IMR-90 (cell line): ENCODE data around the gene PRR29. TPM values are rescaled to one million over a fixed set of nuclear protein-coding genes. Genes with fewer than 3 reads are reported as not detected.
A peak's percentile ranks its signal among the peaks of the same experiment; 100 is the strongest.

Experiments
- ATAC-seq: fragments of 200-7000 bp; cut with Tn5 transposase; 2 replicates; pipeline ENCODE4 v1.9.1; 2020; ENCODE audit warnings: low read depth, mild to moderate bottlenecking, moderate library complexity
- BruUV-seq: library from RNA; stranded (reverse); fragments of 400-500 nt; replicated peaks from 2 replicates; lab custom pipeline; 2021; lab: Mats Ljungman, UMichigan
- CTCF ChIA-PET: fragments of 300-600 bp; formaldehyde crosslinking; extraction: SDS; loops from one replicate; lab custom pipeline; 2021; ENCODE audit warnings: antibody characterized with exemption; lab: Yijun Ruan, JAX
- POLR2A ChIA-PET: fragments of 300-600 bp; sonication (Branson Sonifier 250); formaldehyde crosslinking; loops from one replicate; lab custom pipeline; 2022; ENCODE audit warnings: antibody characterized with exemption; ENCODE audit not compliant: unreplicated experiment; lab: Charles Lee
- DNase-seq: peaks from one replicate; pipeline ENCODE4 v3.0.0; 2013
- H2AFZ ChIP-seq: replicated peaks from 2 replicates; pipeline ENCODE3; 2013; ENCODE audit warnings: low read length, mild to moderate bottlenecking; ENCODE audit not compliant: poor library complexity
- H2AK5ac ChIP-seq: 2 replicates; pipeline ENCODE4 v1.6.1; 2013; ENCODE audit warnings: low read depth, low read length, inconsistent platforms
- H2AK9ac ChIP-seq: replicated peaks from 2 replicates; pipeline ENCODE3; 2013; ENCODE audit warnings: mild to moderate bottlenecking, low read depth, low read length, moderate library complexity; ENCODE audit not compliant: poor library complexity
- H2BK120ac ChIP-seq: 2 replicates; pipeline ENCODE4 v1.6.1; 2013; ENCODE audit warnings: low read depth, low read length, inconsistent platforms
- H2BK15ac ChIP-seq: 3 replicates; pipeline ENCODE4 v1.6.1; 2013; ENCODE audit warnings: low read depth, low read length, inconsistent platforms
- H2BK20ac ChIP-seq: 2 replicates; pipeline ENCODE4 v1.6.1; 2013; ENCODE audit warnings: low read depth, mild to moderate bottlenecking, inconsistent platforms, low read length, moderate library complexity
- H2BK5ac ChIP-seq: 2 replicates; pipeline ENCODE4 v1.6.1; 2013; ENCODE audit warnings: mild to moderate bottlenecking, low read depth, low read length, inconsistent platforms; ENCODE audit not compliant: poor library complexity, severe bottlenecking
- H3K14ac ChIP-seq: replicated peaks from 2 replicates; pipeline ENCODE4 v1.6.1; 2013; ENCODE audit warnings: low read depth, low read length, inconsistent platforms
- H3K18ac ChIP-seq: 2 replicates; pipeline ENCODE4 v1.6.1; 2013; ENCODE audit warnings: low read depth, low read length, control low read depth
- H3K23ac ChIP-seq: 2 replicates; pipeline ENCODE4 v1.6.1; 2013; ENCODE audit warnings: low read depth, low read length, inconsistent platforms
- H3K27ac ChIP-seq: 2 replicates; pipeline ENCODE4 v1.5.1; 2013; ENCODE audit warnings: mild to moderate bottlenecking, control low read depth, low read length; ENCODE audit not compliant: insufficient read depth
- H3K27me3 ChIP-seq: 2 replicates; pipeline ENCODE4 v1.6.1; 2013; ENCODE audit warnings: low read length; ENCODE audit not compliant: control insufficient read depth, insufficient read depth
- H3K36me3 ChIP-seq: 2 replicates; pipeline ENCODE4 v1.6.1; 2013; ENCODE audit warnings: low read length, mixed read lengths; ENCODE audit not compliant: control insufficient read depth, insufficient read depth
- H3K4ac ChIP-seq: 2 replicates; pipeline ENCODE4 v1.6.1; 2013; ENCODE audit warnings: low read depth, low read length, inconsistent platforms
- H3K4me1 ChIP-seq: 2 replicates; pipeline ENCODE4 v1.6.1; 2013; ENCODE audit warnings: low read length, mixed read lengths; ENCODE audit not compliant: control insufficient read depth, insufficient read depth
- H3K4me2 ChIP-seq: 2 replicates; pipeline ENCODE4 v1.6.1; 2013; ENCODE audit warnings: low read depth, mild to moderate bottlenecking, control low read depth, low read length, moderate library complexity
- H3K4me3 ChIP-seq: 2 replicates; pipeline ENCODE4 v1.5.1; 2013; ENCODE audit warnings: low read depth, mild to moderate bottlenecking, control low read depth, low read length, moderate library complexity; ENCODE audit not compliant: insufficient read depth
- H3K56ac ChIP-seq: 2 replicates; pipeline ENCODE4 v1.6.1; 2013; ENCODE audit warnings: low read length, inconsistent platforms; ENCODE audit not compliant: insufficient read depth; ENCODE audit errors: extremely low read depth
- H3K79me1 ChIP-seq, 2 experiments: 2 replicates each; pipeline ENCODE4 v1.6.1; 2013; ENCODE audit warnings: low read length in 2 of 2, inconsistent platforms in 1 of 2, low read depth in 1 of 2
- H3K9ac ChIP-seq: 2 replicates; pipeline ENCODE4 v1.6.1; 2013; ENCODE audit warnings: low read depth, low read length, control low read depth
- H3K9me1 ChIP-seq: 2 replicates; pipeline ENCODE4 v1.6.1; 2013; ENCODE audit warnings: low read length, inconsistent platforms; ENCODE audit not compliant: insufficient read depth
- H3K9me3 ChIP-seq: 2 replicates; pipeline ENCODE4 v1.6.1; 2013; ENCODE audit warnings: low read length; ENCODE audit not compliant: control insufficient read depth, insufficient read depth
- H4K20me1 ChIP-seq: 2 replicates; pipeline ENCODE4 v1.6.1; 2013; ENCODE audit warnings: low read length, inconsistent platforms; ENCODE audit not compliant: insufficient read depth
- H4K5ac ChIP-seq: 2 replicates; pipeline ENCODE4 v1.6.1; 2013; ENCODE audit warnings: mild to moderate bottlenecking, low read depth, low read length, control low read depth
- H4K8ac ChIP-seq, 2 experiments: 2 replicates each; pipeline ENCODE4 v1.6.1; 2013; ENCODE audit warnings: low read depth in 2 of 2, low read length in 2 of 2, control low read depth in 1 of 2, inconsistent platforms in 1 of 2
- H4K91ac ChIP-seq: 2 replicates; pipeline ENCODE4 v1.6.1; 2013; ENCODE audit warnings: low read depth, low read length, inconsistent platforms; ENCODE audit not compliant: insufficient read depth
- BHLHE40 ChIP-seq: fragments of 150-350 bp; IDR thresholded peaks from 2 replicates; pipeline ENCODE4 v1.6.1; 2016; ENCODE audit warnings: mild to moderate bottlenecking, low read depth, low read length
- CEBPB ChIP-seq: IDR thresholded peaks from 2 replicates; pipeline ENCODE4 v1.6.1; 2012; ENCODE audit warnings: low read depth, low read length, improper control_type of control experiment
- CHD1 ChIP-seq: IDR thresholded peaks from 2 replicates; pipeline ENCODE4 v1.6.1; 2012; ENCODE audit warnings: low read depth, low read length, improper control_type of control experiment
- FOS ChIP-seq: fragments of 150-350 bp; IDR thresholded peaks from 2 replicates; pipeline ENCODE4 v1.6.1; 2016; ENCODE audit warnings: low read depth, low read length
- MAFK ChIP-seq: IDR thresholded peaks from 2 replicates; pipeline ENCODE4 v1.6.1; 2012; ENCODE audit warnings: low read depth, low read length, improper control_type of control experiment
- MAZ ChIP-seq: IDR thresholded peaks from 2 replicates; pipeline ENCODE4 v1.6.1; 2012; ENCODE audit warnings: low read depth, mild to moderate bottlenecking, low read length, improper control_type of control experiment, moderate library complexity, borderline replicate concordance
- MXI1 ChIP-seq: IDR thresholded peaks from 2 replicates; pipeline ENCODE4 v1.6.1; 2012; ENCODE audit warnings: low read depth, mild to moderate bottlenecking, low read length, moderate library complexity, borderline replicate concordance
- NFE2L2 ChIP-seq: fragments of 150-350 bp; IDR thresholded peaks from 2 replicates; pipeline ENCODE4 v1.6.1; 2016; ENCODE audit warnings: low read depth, mild to moderate bottlenecking, low read length
- POLR2A ChIP-seq: IDR thresholded peaks from 2 replicates; pipeline ENCODE4 v1.6.1; 2012; ENCODE audit warnings: mild to moderate bottlenecking, low read depth, low read length
- RAD21 ChIP-seq: IDR thresholded peaks from 2 replicates; pipeline ENCODE4 v1.6.1; 2012; ENCODE audit warnings: low read length, improper control_type of control experiment
- RCOR1 ChIP-seq: IDR thresholded peaks from 2 replicates; pipeline ENCODE4 v1.6.1; 2012; ENCODE audit warnings: mild to moderate bottlenecking, low read length, improper control_type of control experiment; ENCODE audit not compliant: insufficient replicate concordance
- RFX5 ChIP-seq: IDR thresholded peaks from 2 replicates; pipeline ENCODE4 v1.8.0; 2012; ENCODE audit warnings: low read depth, mild to moderate bottlenecking, low read length, moderate library complexity
- WGBS, 2 experiments: methylation state at CpG; one replicate each; pipeline versions ENCODE4 v1.1.5 to v1.1.7; 2013; ENCODE audit warnings: missing lambda C conversion rate in 2 of 2; ENCODE audit not compliant: insufficient read length in 1 of 2; ENCODE audit errors: extremely low coverage in 2 of 2; 5-methylcytosine and 5-hydroxymethylcytosine counted together
- dilution Hi-C: fragments of 300-500 bp; cut with HindIII; formaldehyde crosslinking; loops from one replicate; pipeline ENCODE4 v1.14.3; 2018; ENCODE audit warnings: low sequenced_read_pairs; ENCODE audit not compliant: unreplicated experiment
- in situ Hi-C: fragments of 300-500 bp; cut with MboI; formaldehyde crosslinking; loops from 3 replicates; pipeline ENCODE4 v1.14.3; 2019; ENCODE audit warnings: low sequenced_read_pairs, inconsistent platforms, mixed read lengths
- intact Hi-C: fragments of 100-400 bp; cut with micrococcal nuclease; formaldehyde crosslinking; loops from 2 replicates; pipeline ENCODE4 v1.10.0; 2022
- polyA plus RNA-seq, 3 experiments: library from polyadenylated mRNA; depleted of rRNA; stranded (reverse); fragments of >200 nt; gene quantifications; 2 replicates each; pipeline ENCODE4 v1.2.3, GENCODE V29; 2012; ENCODE audit warnings: low replicate concordance in 1 of 3
- total RNA-seq: library from RNA; depleted of rRNA; stranded (reverse); fragments of >200 nt; gene quantifications from 2 replicates; pipeline ENCODE4 v1.2.3, GENCODE V29; 2012
- TF ChIP-seq, protein P1 (sequence below): conservative IDR thresholded peaks from 2 replicates; pipeline ENCODE4 v1.5.1; 2012; ENCODE audit warnings: mild to moderate bottlenecking, low read depth, low read length, improper control_type of control experiment
- TF ChIP-seq, protein P2 (sequence below): fragments of 150-350 bp; IDR thresholded peaks from 2 replicates; pipeline ENCODE4 v1.6.1; 2017; ENCODE audit warnings: mild to moderate bottlenecking, antibody characterized with exemption, low read length, low read depth
- TF ChIP-seq, protein P3 (sequence below): fragments of 150-350 bp; IDR thresholded peaks from 2 replicates; pipeline ENCODE4 v1.6.1; 2016; ENCODE audit warnings: low read depth, mild to moderate bottlenecking, low read length, moderate library complexity, borderline replicate concordance

PRR29 gene
- total and polyA plus RNA-seq, 2 of the 4 experiments (the other 2 are of a cell fraction), result under 0.01 to 0.17 TPM

DNA sequence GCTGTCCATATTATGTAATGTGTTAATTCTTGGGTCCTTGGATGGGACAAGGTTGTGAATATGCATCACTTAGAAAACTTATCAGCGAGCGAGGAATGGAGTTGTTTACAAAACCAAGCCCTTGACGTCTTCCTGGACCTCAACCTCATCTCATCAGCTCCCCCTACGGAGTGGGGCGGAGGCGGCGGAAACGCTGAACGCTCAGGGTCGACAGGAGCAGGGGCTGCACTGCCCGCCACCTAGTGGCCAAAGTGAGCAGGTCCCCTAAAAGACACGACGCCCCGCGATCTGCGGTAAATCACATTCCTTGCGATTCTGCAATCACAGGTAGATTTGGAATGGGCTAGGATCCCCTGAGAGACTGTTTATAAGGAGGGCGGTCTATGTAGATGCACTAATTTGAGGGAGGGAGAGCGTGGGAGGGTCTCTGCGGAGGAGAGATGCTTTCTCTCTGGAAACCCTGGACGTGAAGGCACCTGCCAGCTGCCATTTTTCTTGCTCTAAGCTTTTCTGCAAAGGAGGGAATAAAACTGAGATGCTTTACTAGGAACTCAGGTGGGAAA lies 27.7 kb downstream of the PRR29 start:
- Histone ChIP-seq H3K4me3 (no peak overlapping the region), H3K56ac (no peak overlapping the region), H2BK15ac (no peak overlapping the region), H3K36me3 (no peaks in the 10 kb centered on the region), H4K8ac (no peak overlapping the region), H3K9me3 (no peaks in the 10 kb centered on the region), H3K4ac (no peak overlapping the region), H3K27ac (no peak overlapping the region), H2BK20ac (no peak overlapping the region), H3K27me3 (peaks cover 4% of the 10 kb centered on the region; the same call in 1 of the 2 replicates), H2AFZ (peak overlapping the region; percentile 86), H3K4me2 (peak overlapping the region; percentile 70; the same call in 1 of the 2 replicates), H2AK9ac (peak overlapping the region; percentile 76), H2AK5ac (no peak overlapping the region), H4K20me1 (no peaks in the 10 kb centered on the region), H4K91ac (no peak overlapping the region), H2BK5ac (no peak overlapping the region), H3K79me1 (no peaks in the 10 kb centered on the region), H3K23ac (no peak overlapping the region), H3K18ac (no peak overlapping the region), H4K5ac (no peak overlapping the region), H3K9ac (no peak overlapping the region), H3K14ac (no peak overlapping the region), H2BK120ac (no peak overlapping the region), H3K9me1 (no peaks in the 10 kb centered on the region), H3K4me1 (0 out of 2 replicates have a peak, but pooled peaks cover 2% of the 10 kb centered on the region)
- in situ Hi-C loops (loop anchor here (10.0 kb wide), 2 partner anchors 111 to 259 kb away; partner anchors contain the start of genes CSHL1 and GH1), dilution Hi-C loops (no loop called here), intact Hi-C loops (loop anchor here (1.0 kb wide), 1 partner anchor 107 kb away; no protein-coding TSS in a partner anchor)
- POLR2A ChIA-PET, result no interaction called here
- no TSS peak for BruUV-seq
- ATAC-seq (peak; percentile 88), DNase-seq (peak; percentile 70)
- CTCF ChIA-PET, result interaction anchor here (0.6 to 2.6 kb wide), 4 partner anchors 13 to 108 kb away, joined by 3 to 21 read pairs (median 9); partner anchors contain the start of gene GH1
- 14% methylated on average over 5 of the region's 21 CpGs; no CpG with 5 or more reads in 1 of the 2 experiments for WGBS, 2 experiments
- TF ChIP-seq RAD21 (peak; percentile 65), MAFK (no peak), MAZ (0 out of 2 replicates have a peak, but pooled peaks have one; percentile 35), MXI1 (no peak), CHD1 (no peak), POLR2A (no peak), CEBPB (peak; percentile 37; the same call in 1 of the 2 replicates), NFE2L2 (no peak), BHLHE40 (no peak), RCOR1 (no peak), FOS (no peak), RFX5 (no peak)
- TF ChIP-seq, protein P1, sequence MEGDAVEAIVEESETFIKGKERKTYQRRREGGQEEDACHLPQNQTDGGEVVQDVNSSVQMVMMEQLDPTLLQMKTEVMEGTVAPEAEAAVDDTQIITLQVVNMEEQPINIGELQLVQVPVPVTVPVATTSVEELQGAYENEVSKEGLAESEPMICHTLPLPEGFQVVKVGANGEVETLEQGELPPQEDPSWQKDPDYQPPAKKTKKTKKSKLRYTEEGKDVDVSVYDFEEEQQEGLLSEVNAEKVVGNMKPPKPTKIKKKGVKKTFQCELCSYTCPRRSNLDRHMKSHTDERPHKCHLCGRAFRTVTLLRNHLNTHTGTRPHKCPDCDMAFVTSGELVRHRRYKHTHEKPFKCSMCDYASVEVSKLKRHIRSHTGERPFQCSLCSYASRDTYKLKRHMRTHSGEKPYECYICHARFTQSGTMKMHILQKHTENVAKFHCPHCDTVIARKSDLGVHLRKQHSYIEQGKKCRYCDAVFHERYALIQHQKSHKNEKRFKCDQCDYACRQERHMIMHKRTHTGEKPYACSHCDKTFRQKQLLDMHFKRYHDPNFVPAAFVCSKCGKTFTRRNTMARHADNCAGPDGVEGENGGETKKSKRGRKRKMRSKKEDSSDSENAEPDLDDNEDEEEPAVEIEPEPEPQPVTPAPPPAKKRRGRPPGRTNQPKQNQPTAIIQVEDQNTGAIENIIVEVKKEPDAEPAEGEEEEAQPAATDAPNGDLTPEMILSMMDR, result peak; percentile 86
- TF ChIP-seq, protein P2, sequence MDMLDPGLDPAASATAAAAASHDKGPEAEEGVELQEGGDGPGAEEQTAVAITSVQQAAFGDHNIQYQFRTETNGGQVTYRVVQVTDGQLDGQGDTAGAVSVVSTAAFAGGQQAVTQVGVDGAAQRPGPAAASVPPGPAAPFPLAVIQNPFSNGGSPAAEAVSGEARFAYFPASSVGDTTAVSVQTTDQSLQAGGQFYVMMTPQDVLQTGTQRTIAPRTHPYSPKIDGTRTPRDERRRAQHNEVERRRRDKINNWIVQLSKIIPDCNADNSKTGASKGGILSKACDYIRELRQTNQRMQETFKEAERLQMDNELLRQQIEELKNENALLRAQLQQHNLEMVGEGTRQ, result no peak
- TF ChIP-seq, protein P3, sequence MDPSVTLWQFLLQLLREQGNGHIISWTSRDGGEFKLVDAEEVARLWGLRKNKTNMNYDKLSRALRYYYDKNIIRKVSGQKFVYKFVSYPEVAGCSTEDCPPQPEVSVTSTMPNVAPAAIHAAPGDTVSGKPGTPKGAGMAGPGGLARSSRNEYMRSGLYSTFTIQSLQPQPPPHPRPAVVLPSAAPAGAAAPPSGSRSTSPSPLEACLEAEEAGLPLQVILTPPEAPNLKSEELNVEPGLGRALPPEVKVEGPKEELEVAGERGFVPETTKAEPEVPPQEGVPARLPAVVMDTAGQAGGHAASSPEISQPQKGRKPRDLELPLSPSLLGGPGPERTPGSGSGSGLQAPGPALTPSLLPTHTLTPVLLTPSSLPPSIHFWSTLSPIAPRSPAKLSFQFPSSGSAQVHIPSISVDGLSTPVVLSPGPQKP, result no peak
